GM18502 (cell line): ENCODE results near the gene LRRC28.

Experiments
- ATAC-seq: cut with Tn5 transposase; IDR thresholded peaks from one replicate; pipeline ENCODE4 v1.9.1; 2021; ENCODE audit warnings: mild to moderate bottlenecking; ENCODE audit not compliant: unreplicated experiment, poor library complexity

LRRC28 gene

DNA sequence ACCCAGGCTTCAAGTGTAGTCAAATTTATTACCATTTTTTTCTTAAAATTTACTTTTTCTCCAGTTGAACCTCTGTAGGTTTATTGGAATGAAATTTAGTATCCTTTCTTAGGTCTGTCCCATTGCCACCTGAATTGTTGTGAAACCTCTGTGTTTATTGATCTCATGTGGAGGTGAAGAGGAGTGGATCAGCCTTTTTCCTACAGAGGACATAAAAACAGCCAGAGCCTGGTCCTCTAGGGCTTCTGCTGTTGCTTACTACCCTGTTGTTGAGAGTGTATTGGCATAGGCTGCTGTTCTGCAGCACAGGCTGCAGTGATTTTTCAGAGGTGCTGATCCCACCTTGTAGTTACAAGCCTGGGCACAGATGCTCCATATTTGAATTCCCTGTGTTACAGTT, 44.6 kb downstream of the LRRC28 start:
- ATAC-seq: no peak

DNA sequence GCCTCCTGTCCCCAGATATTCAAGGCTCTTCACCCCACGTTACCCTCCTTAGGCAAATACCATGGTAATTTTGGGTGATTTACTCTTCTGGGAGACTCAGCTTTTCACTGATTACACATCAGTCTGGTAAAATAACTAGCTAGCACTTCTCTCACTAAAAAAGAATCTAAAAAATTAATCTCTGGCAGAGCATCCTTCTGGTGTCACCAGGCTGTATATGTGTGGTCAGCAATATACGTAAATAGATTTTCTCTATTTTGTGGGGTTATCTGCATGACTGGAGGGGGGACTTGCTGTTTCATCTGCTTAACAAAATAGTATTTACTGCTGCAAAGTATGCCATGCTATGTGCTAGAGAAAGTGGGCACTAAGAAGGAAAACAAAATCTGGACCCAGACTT, 45.1 kb downstream of the LRRC28 start:
- no peak for ATAC-seq

DNA sequence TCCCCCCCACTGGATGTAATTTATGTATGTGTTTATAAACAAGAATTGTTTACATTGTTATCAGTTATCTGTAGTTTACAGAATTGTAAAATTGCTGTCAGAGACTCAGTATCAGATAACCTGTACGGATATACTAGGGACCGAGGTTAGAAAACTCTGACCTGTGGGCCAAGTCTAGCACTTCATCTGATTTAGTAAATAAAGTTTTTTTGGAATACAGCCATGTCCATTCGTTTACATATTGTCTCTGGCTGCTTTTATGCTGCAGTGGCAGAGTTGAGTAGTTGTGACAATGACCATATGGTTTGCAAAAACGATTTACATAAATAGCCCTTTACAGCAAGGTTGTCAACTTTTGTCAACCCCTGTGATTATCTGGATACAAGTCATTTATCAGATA, 52.6 kb downstream of the LRRC28 start:
- no peak for ATAC-seq

DNA sequence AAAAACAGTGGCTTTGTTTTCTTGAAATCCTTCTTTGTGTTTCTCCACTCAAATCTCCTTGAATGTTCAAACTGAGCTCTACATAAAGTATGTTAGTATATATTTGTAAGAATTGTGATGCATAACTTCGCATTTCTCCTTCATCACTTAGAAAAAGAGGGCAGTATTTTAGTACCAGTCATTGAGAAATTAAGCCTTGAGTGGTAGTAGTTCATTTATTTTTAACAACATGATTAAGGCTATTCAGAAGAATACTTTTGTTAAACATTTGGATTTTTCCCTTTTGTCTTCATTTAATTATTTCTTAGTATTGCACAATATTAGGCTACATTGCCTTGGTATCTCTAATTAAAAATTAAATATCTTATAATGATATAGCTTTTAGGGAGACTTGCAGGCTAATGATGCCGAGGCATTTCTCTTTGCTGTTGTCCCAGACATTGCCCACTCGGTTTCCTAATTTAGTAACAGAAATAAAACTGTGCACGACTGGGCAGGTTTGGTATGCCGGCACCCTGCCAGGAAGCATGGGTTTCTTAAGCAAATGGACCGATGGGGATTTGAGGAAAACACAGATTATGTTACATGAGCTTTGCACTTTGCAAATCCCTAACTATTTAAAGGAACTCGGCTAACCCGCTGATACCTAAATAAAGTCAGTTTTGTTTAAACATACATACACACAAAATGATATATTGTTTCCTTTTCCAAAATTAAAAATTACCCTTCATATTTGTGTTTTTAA, 54.7 kb downstream of the LRRC28 start:
- no peak for ATAC-seq

DNA sequence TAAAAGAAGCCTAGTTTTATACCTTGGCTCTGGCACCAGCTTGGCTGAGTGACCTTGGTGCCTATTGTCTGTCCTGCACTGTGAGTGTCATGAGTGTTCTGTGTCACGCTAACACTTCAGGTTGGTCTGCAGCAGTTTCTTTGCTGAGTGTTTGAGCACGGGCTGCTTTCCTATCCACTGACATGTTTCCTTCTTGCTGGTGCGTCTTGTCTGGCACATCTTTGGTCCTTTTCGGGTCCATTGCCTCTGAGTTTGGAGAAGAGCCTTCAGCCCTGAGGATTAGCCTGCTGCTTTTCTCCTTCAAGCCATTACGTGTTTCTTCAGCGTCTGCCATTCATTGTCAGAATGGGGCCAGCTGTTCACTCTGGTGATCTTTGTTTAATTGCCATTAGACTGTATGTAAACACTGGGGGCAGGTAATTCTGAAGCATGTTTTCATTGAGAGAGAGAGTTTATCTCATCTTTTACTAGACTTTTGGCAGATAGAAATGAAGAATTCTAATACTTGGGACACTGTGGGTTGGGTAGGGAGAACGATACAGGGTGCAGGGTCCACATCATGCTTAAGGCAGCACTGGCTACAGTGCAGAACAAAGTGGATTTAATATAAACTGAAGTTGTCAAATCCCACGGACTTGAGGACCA, 55.5 kb downstream of the LRRC28 start:
- no peak for ATAC-seq

DNA sequence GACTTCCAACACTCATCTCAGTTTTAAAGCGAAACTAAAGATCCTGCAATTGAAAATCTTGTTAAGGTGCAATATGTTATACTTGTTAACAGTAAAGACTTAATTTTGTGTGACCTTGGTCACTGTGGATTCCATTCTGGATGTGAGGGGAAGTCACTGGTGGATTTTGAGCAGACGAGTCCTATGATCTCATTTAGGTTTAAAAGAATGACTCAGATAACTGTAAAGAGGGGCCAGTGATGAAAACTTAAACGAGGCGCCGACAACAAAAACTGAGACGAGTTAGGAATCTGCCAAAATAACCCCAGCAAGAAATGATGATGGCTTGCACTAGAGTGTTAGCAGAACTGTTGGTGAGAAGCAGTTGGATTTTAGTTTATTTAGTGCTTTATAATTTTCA, 56.5 kb downstream of the LRRC28 start:
- no peak for ATAC-seq

DNA sequence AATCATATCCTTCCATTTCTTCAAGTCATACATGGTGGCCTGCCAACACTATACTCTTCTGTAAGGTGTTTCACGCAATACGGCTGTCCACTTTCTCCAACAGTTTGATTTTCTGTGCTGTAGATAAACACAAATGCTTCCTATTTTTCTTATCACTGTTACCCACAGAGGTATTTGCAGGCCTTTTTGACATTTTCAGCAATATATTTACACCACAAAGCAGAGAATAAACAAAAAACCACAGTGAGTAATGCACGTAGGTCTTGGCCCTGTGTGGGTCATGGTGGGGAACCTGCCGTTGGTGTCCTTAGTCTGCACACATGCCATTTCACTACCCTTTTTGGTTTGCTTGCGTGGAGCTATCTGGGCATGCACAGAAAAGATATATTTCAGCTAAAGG, 59.5 kb downstream of the LRRC28 start:
- ATAC-seq: no peak

DNA sequence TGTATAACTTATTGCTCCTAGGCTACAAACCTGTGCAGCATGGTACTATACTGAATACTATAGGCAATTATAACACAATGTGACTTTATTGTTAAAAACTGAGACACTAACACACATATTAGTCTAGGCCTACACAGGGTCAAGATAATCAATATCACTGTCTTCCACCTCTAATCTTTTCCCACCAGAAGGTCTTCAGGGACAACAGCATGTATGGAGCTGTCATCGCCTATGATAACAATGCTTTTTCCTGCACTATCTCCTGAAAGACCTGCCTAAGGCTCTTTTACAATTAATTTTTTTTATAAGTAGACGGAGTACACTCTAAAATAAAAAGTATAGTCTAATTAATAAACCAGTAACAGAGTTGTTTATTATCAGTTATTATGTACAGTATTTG, 60.9 kb downstream of the LRRC28 start:
- ATAC-seq: no peak

DNA sequence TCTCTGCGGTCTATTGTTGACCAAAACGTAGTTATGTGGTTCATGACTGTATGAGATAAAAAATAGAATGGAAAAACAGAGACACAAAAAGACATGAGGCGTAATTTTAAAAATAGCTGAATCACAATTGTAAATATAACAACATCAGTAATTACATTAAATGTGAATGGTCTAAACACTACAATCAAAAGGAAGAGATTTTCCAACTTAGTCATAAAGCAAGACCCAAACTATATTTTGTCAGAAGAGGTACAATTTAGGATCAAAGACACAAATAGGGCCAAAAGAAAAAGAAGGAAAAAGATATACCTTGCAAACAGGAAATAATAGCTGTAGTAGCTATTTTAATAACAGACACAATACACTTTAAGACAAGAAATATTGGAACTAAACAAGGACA, 61.5 kb downstream of the LRRC28 start:
- no peak for ATAC-seq

DNA sequence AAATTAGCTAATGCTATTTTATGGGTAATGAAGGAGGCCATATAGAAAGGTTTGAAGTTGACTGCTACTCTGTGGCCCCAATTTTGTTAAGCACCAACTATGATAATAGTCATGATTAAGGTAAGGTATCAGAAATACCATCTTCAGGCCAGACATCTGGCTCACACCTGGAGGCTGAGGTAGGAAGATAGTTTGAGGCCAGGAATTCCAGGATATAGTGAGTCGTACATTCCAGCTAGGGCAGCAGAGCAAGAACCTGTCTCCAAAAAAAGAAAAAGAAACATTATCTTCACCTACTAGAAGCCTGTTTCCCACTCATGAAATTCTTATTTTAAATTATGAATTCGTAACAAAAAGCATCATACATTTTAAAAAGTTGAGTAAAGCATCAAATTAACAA, 64.4 kb downstream of the LRRC28 start:
- ATAC-seq: no peak

DNA sequence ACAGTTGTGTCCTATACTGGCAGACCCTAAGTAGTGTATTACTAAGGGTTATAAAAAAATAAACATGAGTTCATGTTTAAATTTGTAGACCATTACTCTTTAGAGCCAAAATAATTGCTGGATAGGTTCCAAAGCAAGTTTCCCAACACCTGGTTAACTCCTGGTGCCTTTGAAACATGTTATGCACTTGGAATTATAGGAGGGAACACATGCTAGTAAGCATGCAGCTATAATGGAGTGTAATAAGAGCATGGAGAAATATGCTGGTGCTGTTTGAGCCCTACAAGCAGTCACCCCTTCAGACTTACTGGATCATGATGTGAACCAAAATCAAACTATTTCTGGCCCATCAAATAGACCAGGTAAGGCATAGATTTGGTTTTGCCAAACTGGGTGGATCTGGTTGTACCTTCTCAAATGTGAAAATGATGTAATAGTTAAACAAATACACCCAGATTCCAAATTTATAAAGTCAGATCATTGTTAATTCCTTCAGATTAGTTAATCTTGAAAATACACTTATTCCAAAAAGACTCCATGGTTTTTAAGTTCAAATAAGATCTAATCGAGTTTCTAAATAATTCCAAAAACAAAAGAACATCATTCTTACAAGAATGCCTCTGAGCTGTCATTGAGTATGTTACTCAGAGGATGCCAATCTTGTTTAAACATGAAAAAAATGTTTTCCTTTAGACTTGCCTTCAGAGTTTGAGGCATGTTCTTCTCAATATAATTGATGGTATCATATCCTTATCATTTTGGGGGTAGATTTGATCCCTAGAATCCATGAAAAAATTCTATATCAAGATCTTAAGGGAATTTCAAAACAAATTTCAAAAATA, 69.3 kb downstream of the LRRC28 start:
- ATAC-seq: no peak

DNA sequence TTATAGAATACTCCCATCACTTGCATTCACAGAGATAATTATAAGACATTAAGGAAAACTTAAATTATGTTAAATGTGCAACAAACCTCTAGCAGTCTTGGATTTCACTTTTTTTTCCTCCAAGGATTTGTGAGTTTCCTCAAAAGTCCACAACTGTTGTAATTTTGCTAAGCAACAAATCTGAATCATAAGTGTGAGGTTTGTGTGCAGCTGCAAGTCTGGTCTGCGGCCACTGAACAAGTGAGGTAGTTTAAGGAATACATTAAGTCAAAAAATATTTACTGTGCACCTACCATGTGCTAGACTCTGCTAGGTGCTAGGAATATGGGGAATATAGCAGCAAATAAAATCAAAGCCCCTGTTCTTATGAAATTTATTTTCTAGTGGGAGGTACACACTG, 70.2 kb downstream of the LRRC28 start:
- no peak for ATAC-seq

DNA sequence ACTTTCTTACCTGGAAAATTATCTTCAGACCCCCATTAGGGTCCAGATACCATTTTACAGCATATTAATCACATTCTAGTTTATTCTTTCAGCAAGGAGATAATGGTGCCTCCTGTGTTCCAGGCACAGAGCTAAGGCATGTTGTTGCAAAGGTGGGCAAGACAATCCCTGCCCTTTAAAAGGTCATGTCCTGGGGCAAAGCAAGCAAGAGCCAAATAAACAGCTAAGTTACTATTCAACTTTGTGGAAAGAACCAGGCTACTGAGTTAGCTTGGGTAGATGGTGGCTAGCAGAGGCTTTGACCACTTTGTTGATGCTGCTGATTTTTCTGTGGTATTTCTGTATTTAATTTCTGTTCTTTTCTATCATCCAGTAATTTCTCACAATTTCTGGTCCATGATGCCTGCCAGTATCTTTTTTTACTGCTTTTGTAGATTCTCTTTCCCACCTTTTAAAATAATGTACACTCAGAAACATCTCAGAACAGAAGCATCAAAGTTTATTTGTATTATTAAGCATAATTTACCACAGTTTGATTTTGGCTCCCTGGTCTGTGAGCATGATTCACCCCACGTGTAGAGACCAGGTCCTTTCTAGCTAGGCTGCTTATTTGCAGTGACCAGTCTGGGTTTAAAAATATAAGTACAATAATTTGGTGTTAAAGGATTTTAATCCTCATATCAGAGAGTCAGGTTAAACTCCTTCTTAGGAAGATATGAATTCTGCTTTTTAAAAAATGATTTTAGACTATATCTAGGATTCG, 71.5 kb downstream of the LRRC28 start:
- ATAC-seq: no peak

DNA sequence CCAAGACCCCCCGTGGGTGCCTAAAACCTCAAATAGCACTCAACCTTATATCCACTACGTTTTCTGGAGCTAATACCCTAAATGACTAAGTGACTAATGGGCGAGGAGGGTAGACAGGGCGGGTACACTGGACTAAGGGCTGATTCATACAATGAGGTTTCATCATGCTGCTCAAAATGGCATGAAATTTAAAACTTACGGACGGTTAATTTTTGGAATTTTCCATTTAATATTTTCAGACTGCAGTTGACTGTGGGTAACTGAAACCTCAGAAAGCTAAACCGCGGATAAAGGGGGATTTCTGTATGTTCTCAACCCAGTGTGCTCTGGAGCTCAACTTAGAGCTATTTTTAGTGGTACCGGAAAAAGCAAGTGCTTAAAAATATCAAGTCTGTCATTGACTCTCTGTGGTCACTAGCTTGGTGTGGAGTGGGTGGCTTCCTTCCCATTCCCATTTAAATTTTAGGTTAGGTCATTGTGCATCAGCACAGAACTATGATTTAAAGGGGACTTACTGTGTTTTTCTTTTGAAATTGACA, 72.9 kb downstream of the LRRC28 start:
- peak; percentile 87 for ATAC-seq

DNA sequence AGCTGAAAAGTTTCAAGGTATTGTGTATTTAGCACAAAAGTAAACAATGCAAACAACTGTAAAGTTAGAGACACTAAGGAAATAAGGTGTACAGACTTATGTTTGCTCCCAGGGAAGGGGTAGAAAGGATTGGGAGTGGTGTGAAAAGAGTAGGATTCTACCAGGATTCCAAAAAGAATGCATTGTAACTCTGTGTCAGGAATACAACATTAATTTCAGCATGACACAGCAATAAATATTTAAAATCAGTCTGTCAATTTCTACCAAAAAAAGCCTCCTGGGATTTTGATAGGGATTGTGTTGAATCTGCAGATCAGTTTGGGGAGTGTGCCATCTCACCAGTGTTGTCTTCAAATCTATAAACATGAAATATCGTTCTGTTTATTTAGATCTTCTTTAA, 73.4 kb downstream of the LRRC28 start:
- ATAC-seq: no peak

DNA sequence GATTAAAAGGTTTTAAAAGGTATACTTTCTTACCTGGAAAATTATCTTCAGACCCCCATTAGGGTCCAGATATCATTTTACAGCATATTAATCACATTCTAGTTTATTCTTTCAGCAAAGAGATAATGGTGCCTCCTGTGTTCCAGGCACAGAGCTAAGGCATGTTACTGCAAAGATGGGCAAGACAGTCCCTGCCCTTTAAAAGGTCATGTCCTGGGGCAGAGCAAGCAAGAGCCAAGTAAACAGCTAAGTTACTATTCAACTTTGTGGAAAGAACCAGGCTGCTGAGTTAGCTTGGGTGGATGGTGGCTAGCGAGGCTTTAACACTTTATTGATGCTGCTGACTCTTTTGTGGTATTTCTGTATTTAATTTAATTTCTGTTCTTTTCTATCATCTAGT, 75.0 kb downstream of the LRRC28 start:
- ATAC-seq: no peak

DNA sequence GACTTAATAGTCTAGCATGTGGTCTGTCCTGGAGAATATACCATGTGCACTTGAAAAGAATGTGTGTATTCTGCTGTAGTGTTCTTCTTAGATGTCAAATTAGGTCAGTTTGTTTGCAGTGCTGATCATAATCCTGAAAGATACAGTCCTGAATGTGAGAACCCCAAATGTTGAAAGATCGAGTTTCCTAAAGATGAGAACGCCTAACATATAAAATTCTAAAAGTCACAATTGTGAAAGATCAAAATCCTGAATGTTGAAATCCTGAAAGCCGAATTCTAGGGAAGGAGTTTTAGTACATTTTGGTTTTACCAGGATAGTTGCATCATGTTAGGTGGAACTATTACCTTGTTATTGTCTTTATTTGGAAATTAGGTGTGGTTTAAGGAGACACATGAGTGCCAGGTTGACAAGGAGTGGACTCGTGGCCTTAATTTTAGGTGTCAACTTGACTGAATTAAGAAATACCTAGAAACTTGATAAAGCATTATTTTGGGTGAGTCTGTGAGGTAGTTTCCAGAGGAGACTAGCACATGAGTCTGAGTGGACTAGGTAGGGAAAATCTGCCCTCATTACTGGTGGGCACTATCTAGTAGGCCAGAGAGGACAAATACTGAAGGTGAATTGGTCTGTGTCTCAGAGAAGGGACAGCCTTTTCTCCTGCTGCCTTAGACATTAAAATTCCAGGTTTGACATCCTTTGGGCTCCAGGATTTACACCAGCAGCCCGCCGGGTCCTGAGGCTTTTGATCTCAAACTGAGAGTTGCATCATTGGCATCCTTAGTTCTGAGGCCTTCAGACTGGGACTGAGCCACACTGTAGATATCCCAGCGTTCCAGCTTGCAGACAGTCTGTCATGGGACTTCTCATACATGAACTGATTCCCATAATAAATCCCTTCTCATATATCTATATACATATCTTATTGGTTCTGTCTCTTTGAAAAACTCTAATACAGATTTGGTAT, 77.1 kb downstream of the LRRC28 start:
- ATAC-seq: no peak

DNA sequence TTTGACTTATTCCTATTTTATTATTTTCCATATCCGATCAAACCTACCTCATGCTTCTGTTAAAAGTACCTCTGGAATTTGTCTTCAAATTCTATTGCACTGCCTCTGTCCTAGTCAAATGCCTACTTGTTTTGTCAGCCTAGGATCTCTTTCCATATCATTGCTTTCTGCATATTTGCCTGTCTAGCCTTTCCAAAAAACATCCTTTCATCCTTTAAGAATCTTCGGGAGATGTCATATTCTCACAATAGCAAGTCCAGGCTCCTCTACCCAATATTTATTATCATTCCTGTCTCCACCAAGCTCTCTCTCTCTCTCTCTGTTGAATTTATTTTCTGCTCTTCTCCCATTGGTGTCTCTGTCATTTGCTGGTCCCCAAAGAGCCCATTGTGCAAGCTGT, 80.1 kb downstream of the LRRC28 start:
- ATAC-seq: no peak

DNA sequence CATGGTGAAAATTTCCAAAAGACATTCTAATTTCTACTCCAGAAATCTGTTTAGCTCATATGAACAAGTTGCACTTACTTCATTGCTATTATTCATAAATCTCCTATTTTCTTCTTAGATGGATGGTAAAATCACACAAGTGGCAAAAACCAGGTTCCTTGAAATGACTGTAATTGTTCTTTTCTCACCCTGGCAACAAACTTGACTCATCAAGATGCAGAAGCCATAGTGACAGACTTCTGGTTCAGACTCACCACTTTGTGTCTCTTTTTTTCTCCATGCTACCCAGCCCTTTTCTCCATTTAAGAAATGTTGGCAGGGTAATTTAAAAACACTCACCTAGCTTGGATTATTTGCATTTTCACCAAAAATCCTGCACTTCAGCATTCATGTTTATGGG, 82.1 kb downstream of the LRRC28 start:
- no peak for ATAC-seq
